T-helper 17 cell (primary cell): Measurements from ENCODE around the gene HDGFL1. TPM values are rescaled to one million over a fixed set of nuclear protein-coding genes. Genes with fewer than 3 reads are reported as not detected.

Source experiments
- ATAC-seq: fragments of 150-1000 bp; cut with Tn5 transposase; 2 replicates; pipeline ENCODE4 v1.10.0; 2021; ENCODE audit warnings: mild to moderate bottlenecking, moderate library complexity
- DNase-seq, 3 donors: peaks; one replicate each; pipeline versions ENCODE4 v3.0.0 to v3.0.0-alpha.2; 2020 to 2021
- H3K9me3 ChIP-seq: one replicate; pipeline ENCODE4 v1.7.0; 2013; ENCODE audit warnings: low read length, mild to moderate bottlenecking; ENCODE audit not compliant: control insufficient read depth, poor library complexity, severe bottlenecking
- H3K27ac Mint-ChIP-seq: one replicate; pipeline ENCODE4 v1.8.0; 2022; ENCODE audit warnings: mild to moderate bottlenecking, moderate library complexity, mixed read lengths
- H3K27me3 Mint-ChIP-seq: one replicate; pipeline ENCODE4 v1.8.0; 2022; ENCODE audit warnings: mixed read lengths
- H3K36me3 Mint-ChIP-seq: one replicate; pipeline ENCODE4 v1.8.0; 2022; ENCODE audit warnings: low read depth, mixed read lengths
- H3K4me1 Mint-ChIP-seq: one replicate; pipeline ENCODE4 v1.8.0; 2022; ENCODE audit warnings: mild to moderate bottlenecking, mixed read lengths
- H3K4me3 Mint-ChIP-seq: one replicate; pipeline ENCODE4 v1.8.0; 2022; ENCODE audit warnings: mild to moderate bottlenecking, moderate library complexity, mixed read lengths
- total RNA-seq, 4 donors: library from RNA in 2 of 4; stranded (reverse) in 2 of 4; gene quantifications; one replicate each; pipeline ENCODE4 v1.2.3 and lab custom pipeline; 2022 to 2026

Gene HDGFL1
- total RNA-seq, 2 donors from 2014 or later, result not detected

DNA sequence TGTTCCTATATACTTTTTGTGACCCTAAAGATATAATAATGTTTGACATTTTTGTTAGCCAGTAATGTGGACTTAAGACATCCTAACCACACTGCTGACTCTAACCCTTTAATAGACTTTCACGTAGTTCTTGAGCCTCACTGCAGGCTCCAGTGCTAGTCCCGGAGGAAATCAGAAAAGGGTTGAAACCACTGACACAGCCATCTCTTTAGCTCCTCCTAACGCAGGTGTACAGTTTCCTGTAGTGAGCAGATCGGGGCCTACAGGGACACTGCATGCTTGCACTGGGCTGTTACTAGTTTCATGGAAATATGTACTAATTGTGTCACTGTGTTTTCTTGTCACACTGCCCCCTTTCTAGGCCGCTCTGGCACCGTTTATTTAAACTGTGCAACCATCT lies 512 bp upstream of the HDGFL1 start:
- no peaks in the 10 kb centered on the region for H3K4me1 Mint-ChIP-seq
- no peaks in the 10 kb centered on the region for H3K27me3 Mint-ChIP-seq
- H3K9me3 ChIP-seq, result no peaks in the 10 kb centered on the region
- H3K27ac Mint-ChIP-seq, result no peak overlapping the region
- no peak for ATAC-seq
- DNase-seq, result no peak
- H3K4me3 Mint-ChIP-seq, result no peak overlapping the region
- no peaks in the 10 kb centered on the region for H3K36me3 Mint-ChIP-seq

DNA sequence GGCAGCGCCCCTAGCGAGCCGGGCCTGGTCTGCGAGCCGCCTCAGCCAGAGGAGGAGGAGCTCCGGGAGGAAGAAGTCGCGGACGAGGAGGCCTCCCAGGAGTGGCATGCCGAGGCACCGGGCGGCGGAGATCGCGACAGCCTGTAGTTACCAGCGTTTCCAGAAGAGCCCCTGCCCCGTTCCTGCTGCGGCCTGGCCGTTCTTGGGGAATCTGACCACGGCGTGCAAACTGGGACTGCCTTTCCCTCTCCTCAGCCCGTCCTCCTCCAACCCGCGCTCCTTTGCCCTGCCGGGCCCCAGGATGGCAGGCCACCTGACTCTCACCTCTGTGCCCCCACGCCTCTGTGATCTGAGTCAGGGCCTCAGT lies 802 bp downstream of the HDGFL1 start:
- ATAC-seq, result no peak
- H3K9me3 ChIP-seq, result no peaks in the 10 kb centered on the region
- Mint-ChIP-seq H3K4me3 (no peak overlapping the region), H3K27me3 (no peaks in the 10 kb centered on the region), H3K27ac (no peak overlapping the region), H3K36me3 (no peaks in the 10 kb centered on the region), H3K4me1 (no peaks in the 10 kb centered on the region)
- DNase-seq, result no peak

DNA sequence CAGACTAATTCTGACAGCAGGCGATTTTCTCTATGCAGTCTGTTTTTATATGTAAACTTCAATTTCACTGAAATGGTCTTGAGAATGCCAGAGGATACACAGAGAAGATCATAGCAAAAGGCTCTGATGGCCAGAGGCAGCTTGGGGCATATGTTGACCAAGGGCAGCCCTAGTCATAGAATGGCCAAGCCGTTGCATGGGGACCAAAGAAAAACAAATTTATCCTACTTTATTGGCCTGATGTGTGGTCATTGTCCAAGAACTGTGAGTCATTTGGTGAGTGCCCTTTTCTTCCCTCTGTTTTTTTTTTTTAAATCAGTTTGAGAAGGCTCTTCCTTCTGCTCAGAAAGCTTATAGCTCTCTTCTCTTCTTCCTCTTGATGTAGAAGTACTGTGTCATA lies 5.8 kb downstream of the HDGFL1 start:
- no peaks in the 10 kb centered on the region for H3K9me3 ChIP-seq
- H3K27me3 Mint-ChIP-seq, result no peaks in the 10 kb centered on the region

GRCh38 chr6:22579439-22579838 lies 10.1 kb downstream of the HDGFL1 start:
- Mint-ChIP-seq H3K4me3 (no peak overlapping the region), H3K4me1 (no peaks in the 10 kb centered on the region), H3K27me3 (no peaks in the 10 kb centered on the region), H3K27ac (no peak overlapping the region), H3K36me3 (no peaks in the 10 kb centered on the region)
- DNase-seq (no peak), ATAC-seq (no peak)
- H3K9me3 ChIP-seq, result no peaks in the 10 kb centered on the region

More for the DNA sequence above, 5.8 kb downstream of the HDGFL1 start:
- H3K36me3 Mint-ChIP-seq, result no peaks in the 10 kb centered on the region
- no peak for ATAC-seq
- no peaks in the 10 kb centered on the region for H3K4me1 Mint-ChIP-seq
- no peak for DNase-seq
- no peak overlapping the region for H3K27ac Mint-ChIP-seq
- H3K4me3 Mint-ChIP-seq, result no peak overlapping the region

DNA sequence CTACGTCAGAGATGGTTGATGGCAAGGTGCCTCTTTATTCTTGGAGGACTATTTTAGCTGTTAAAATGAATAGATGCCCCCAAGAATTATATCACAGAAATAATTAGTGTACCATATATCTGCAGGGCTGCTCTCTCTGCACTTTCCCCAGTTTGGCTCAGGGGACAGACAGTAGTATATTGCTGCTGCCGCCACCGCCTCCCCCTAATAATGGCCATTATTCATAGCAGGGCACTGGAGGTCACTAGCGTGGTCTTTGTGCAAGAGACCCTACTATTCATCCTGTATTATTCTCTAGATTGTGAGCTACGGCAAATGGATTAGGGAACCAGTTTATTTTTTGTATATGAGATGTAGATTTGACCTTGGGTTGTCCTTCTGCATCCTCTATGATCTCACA lies 11.0 kb downstream of the HDGFL1 start:
- Mint-ChIP-seq H3K27ac (no peak overlapping the region), H3K27me3 (no peaks in the 10 kb centered on the region), H3K4me3 (no peak overlapping the region), H3K36me3 (no peaks in the 10 kb centered on the region), H3K4me1 (no peaks in the 10 kb centered on the region)
- no peaks in the 10 kb centered on the region for H3K9me3 ChIP-seq
- ATAC-seq (no peak), DNase-seq (no peak)

GRCh38 chr6:22582417-22583205 lies 13.2 kb downstream of the HDGFL1 start:
- Mint-ChIP-seq H3K27ac (no peak overlapping the region), H3K27me3 (no peaks in the 10 kb centered on the region), H3K4me3 (no peak overlapping the region), H3K36me3 (no peaks in the 10 kb centered on the region), H3K4me1 (no peaks in the 10 kb centered on the region)
- DNase-seq (no peak), ATAC-seq (no peak)
- no peaks in the 10 kb centered on the region for H3K9me3 ChIP-seq

DNA sequence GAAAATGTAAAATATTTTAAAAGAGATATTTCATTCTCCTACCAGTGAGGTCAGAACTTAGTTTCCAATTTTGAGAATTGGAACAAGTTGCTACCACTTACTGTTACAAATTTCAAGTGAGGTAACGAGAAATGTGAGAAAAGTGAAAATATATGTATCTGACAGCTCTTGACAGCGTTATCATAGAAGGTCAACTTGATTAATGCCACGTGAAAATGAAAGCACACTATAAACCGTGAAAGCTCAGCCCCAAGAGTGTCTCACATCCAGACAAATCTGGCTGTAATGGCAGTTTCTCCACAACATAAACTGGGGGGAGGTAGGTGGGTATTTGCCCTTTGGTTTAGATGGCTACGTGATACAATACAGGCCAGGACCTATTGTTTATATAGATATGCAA lies 13.9 kb downstream of the HDGFL1 start:
- no peaks in the 10 kb centered on the region for H3K4me1 Mint-ChIP-seq
- no peak for ATAC-seq

GRCh38 chr6:22583927-22584326 lies 14.6 kb downstream of the HDGFL1 start:
- Mint-ChIP-seq H3K27me3 (no peaks in the 10 kb centered on the region), H3K4me1 (no peaks in the 10 kb centered on the region), H3K27ac (no peak overlapping the region), H3K4me3 (no peak overlapping the region), H3K36me3 (no peaks in the 10 kb centered on the region)
- no peaks in the 10 kb centered on the region for H3K9me3 ChIP-seq
- no peak for ATAC-seq
- DNase-seq, result no peak

More for the DNA sequence above, 13.9 kb downstream of the HDGFL1 start:
- Mint-ChIP-seq H3K27ac (no peak overlapping the region), H3K36me3 (no peaks in the 10 kb centered on the region), H3K4me3 (no peak overlapping the region), H3K27me3 (no peaks in the 10 kb centered on the region)
- DNase-seq, result no peak
- H3K9me3 ChIP-seq, result no peaks in the 10 kb centered on the region

DNA sequence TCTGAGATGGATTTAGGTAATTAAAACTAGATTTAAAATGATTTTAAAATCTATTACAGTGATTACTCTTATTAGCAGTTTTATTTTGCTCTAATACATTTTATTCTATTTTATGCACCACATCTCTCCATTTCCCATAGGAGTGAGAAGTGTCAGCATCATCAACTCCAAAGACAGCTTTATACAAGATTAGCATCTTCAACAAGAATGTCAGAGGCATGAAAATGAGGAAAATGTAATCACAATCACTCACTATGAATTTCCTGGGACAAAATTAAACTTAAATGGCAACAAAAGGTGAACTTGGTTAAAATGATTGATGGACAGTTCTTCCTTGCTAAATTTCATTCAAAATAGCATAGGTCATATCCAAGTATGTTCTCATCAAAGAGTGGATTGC lies 19.8 kb downstream of the HDGFL1 start:
- Mint-ChIP-seq H3K4me1 (no peaks in the 10 kb centered on the region), H3K36me3 (no peaks in the 10 kb centered on the region), H3K27ac (no peak overlapping the region), H3K4me3 (no peak overlapping the region), H3K27me3 (no peaks in the 10 kb centered on the region)
- no peak for DNase-seq
- ATAC-seq, result no peak
- H3K9me3 ChIP-seq, result no peaks in the 10 kb centered on the region

GRCh38 chr6:22590423-22590822 lies 21.1 kb downstream of the HDGFL1 start:
- H3K4me3 Mint-ChIP-seq, result no peak overlapping the region
- H3K27me3 Mint-ChIP-seq, result no peaks in the 10 kb centered on the region
- no peaks in the 10 kb centered on the region for H3K9me3 ChIP-seq
- H3K4me1 Mint-ChIP-seq, result no peaks in the 10 kb centered on the region
- DNase-seq (no peak), ATAC-seq (no peak)
- H3K27ac Mint-ChIP-seq, result no peak overlapping the region
- no peaks in the 10 kb centered on the region for H3K36me3 Mint-ChIP-seq

- Mint-ChIP-seq H3K4me3 (no peak overlapping the region), H3K36me3 (no peaks in the 10 kb centered on the region), H3K4me1 (no peaks in the 10 kb centered on the region), H3K27me3 (no peaks in the 10 kb centered on the region), H3K27ac (no peak overlapping the region)
- DNase-seq, result no peak
- ATAC-seq, result no peak
- H3K9me3 ChIP-seq, result no peaks in the 10 kb centered on the region
Observed at GRCh38 chr6:22593895-22594294, 24.5 kb downstream of the HDGFL1 start.

GRCh38 chr6:22596011-22596410 lies 26.6 kb downstream of the HDGFL1 start:
- no peak overlapping the region for H3K4me3 Mint-ChIP-seq

DNA sequence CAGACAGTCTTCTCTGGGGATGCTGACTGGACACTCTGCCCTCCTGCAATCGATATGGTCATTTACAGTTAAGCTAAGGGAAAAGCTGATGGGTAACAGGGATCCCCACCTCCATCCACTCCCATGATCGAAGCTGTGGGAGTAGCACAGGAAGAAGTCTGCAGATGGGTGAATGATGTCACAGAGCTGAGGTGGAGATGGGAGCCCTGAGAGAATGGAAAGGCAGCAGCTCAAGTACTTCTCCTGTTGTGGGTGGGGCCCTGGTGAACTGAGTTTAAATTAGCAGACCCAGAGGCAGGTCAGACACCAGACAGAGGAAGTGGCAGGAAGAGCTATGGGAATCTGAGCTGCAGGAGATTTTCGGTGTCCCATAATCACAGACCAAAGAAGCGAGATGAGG lies 29.0 kb downstream of the HDGFL1 start:
- no peak overlapping the region for H3K4me3 Mint-ChIP-seq
- H3K27ac Mint-ChIP-seq, result no peak overlapping the region
- H3K4me1 Mint-ChIP-seq, result no peaks in the 10 kb centered on the region
- H3K36me3 Mint-ChIP-seq, result no peaks in the 10 kb centered on the region
- DNase-seq, result no peak
- H3K9me3 ChIP-seq, result no peaks in the 10 kb centered on the region
- no peak for ATAC-seq
- H3K27me3 Mint-ChIP-seq, result no peaks in the 10 kb centered on the region

More at GRCh38 chr6:22596011-22596410, 26.6 kb downstream of the HDGFL1 start:
- Mint-ChIP-seq H3K27me3 (no peaks in the 10 kb centered on the region), H3K27ac (no peak overlapping the region), H3K36me3 (no peaks in the 10 kb centered on the region), H3K4me1 (no peaks in the 10 kb centered on the region)
- H3K9me3 ChIP-seq, result no peaks in the 10 kb centered on the region
- ATAC-seq, result no peak
- no peak for DNase-seq

- no peak overlapping the region for H3K4me3 Mint-ChIP-seq
- H3K9me3 ChIP-seq, result no peaks in the 10 kb centered on the region
- ATAC-seq (no peak), DNase-seq (no peak)
- H3K4me1 Mint-ChIP-seq, result no peaks in the 10 kb centered on the region
- H3K27ac Mint-ChIP-seq, result no peak overlapping the region
- H3K27me3 Mint-ChIP-seq, result no peaks in the 10 kb centered on the region
- H3K36me3 Mint-ChIP-seq, result no peaks in the 10 kb centered on the region
Observed at GRCh38 chr6:22600059-22600458, 30.7 kb downstream of the HDGFL1 start.
